ENCODE results near the gene AMDHD1.

Gene AMDHD1

GRCh38 chr12:95943330-95943842 lies at the start of gene AMDHD1:
Gene AMDHD1 (plus strand): TSS chr12:95943331. CDS start chr12:95943399, 68 bp downstream.
- no peak for DNase-seq (ENCODE audit: low read depth, low spot score)
- H3K4me3 ChIP-seq, result peak within 1 kb of the TSS; percentile 92
- H3K9me3 ChIP-seq (ENCODE audit: low read depth, low read length), result no peaks in the 10 kb centered on the region
- H3K36me3 ChIP-seq (ENCODE audit: insufficient read depth, low read length), result no peaks in the 10 kb centered on the region
- no peak; the same call in 1 of the 2 replicates for TF ChIP-seq POLR2AphosphoS5 (IDR thresholded peaks at IDR 0.05; ENCODE audit: borderline replicate concordance, low read depth, low read length)
- no peak for TF ChIP-seq FOXP2 (optimal IDR thresholded peaks at IDR 0.05; ENCODE audit: control extremely low read depth, extremely low read length, insufficient read depth)
- no peak for TF ChIP-seq EZH2 (IDR thresholded peaks at IDR 0.05)
- peak within 1 kb of the TSS; percentile 92 for H3K9ac ChIP-seq (ENCODE audit: insufficient read length)
- H3K27ac ChIP-seq, result no peak within 1 kb of the TSS

- TF ChIP-seq FOXP2 (optimal IDR thresholded peaks at IDR 0.05; ENCODE audit: control extremely low read depth, extremely low read length, insufficient read depth), result no peak
- no peak for TF ChIP-seq POLR2AphosphoS5 (IDR thresholded peaks at IDR 0.05; ENCODE audit: borderline replicate concordance, low read depth, low read length)
- TF ChIP-seq EZH2 (IDR thresholded peaks at IDR 0.05), result no peak
- no peak overlapping the region for H3K27ac ChIP-seq
Observed at GRCh38 chr12:95896846-95897245, 46.3 kb upstream of the AMDHD1 start.

GRCh38 chr12:95898081-95898480 lies 45.0 kb upstream of the AMDHD1 start:
- H3K9me3 ChIP-seq (ENCODE audit: low read depth, low read length), result no peaks in the 10 kb centered on the region
- no peak overlapping the region for H3K9ac ChIP-seq (ENCODE audit: insufficient read length)
- no peak overlapping the region for H3K27ac ChIP-seq
- H3K4me3 ChIP-seq, result no peak overlapping the region
- no peaks in the 10 kb centered on the region for H3K36me3 ChIP-seq (ENCODE audit: insufficient read depth, low read length)
- TF ChIP-seq FOXP2 (optimal IDR thresholded peaks at IDR 0.05; ENCODE audit: control extremely low read depth, extremely low read length, insufficient read depth) (no peak), EZH2 (IDR thresholded peaks at IDR 0.05) (no peak), POLR2AphosphoS5 (IDR thresholded peaks at IDR 0.05; ENCODE audit: borderline replicate concordance, low read depth, low read length) (no peak)
- no peak for DNase-seq (ENCODE audit: low read depth, low spot score)

More at GRCh38 chr12:95896846-95897245, 46.3 kb upstream of the AMDHD1 start:
- no peak for DNase-seq (ENCODE audit: low read depth, low spot score)
- Histone ChIP-seq H3K9ac (ENCODE audit: insufficient read length) (no peak overlapping the region), H3K9me3 (ENCODE audit: low read depth, low read length) (no peaks in the 10 kb centered on the region), H3K36me3 (ENCODE audit: insufficient read depth, low read length) (no peaks in the 10 kb centered on the region), H3K4me3 (no peak overlapping the region)

- H3K9me3 ChIP-seq (ENCODE audit: low read depth, low read length), result no peaks in the 10 kb centered on the region
- H3K9ac ChIP-seq (ENCODE audit: insufficient read length), result no peak overlapping the region
- no peak overlapping the region for H3K27ac ChIP-seq
- H3K36me3 ChIP-seq (ENCODE audit: insufficient read depth, low read length), result no peaks in the 10 kb centered on the region
- TF ChIP-seq POLR2AphosphoS5 (IDR thresholded peaks at IDR 0.05; ENCODE audit: borderline replicate concordance, low read depth, low read length) (no peak), FOXP2 (optimal IDR thresholded peaks at IDR 0.05; ENCODE audit: control extremely low read depth, extremely low read length, insufficient read depth) (no peak)
- no peak overlapping the region for H3K4me3 ChIP-seq
- DNase-seq (ENCODE audit: low read depth, low spot score), result no peak
Observed at GRCh38 chr12:95908573-95908972, 34.6 kb upstream of the AMDHD1 start.

- Histone ChIP-seq H3K4me3 (no peak overlapping the region), H3K27ac (no peak overlapping the region), H3K36me3 (ENCODE audit: insufficient read depth, low read length) (no peaks in the 10 kb centered on the region), H3K9ac (ENCODE audit: insufficient read length) (no peak overlapping the region), H3K9me3 (ENCODE audit: low read depth, low read length) (no peaks in the 10 kb centered on the region)
- TF ChIP-seq EZH2 (IDR thresholded peaks at IDR 0.05) (no peak), FOXP2 (optimal IDR thresholded peaks at IDR 0.05; ENCODE audit: control extremely low read depth, extremely low read length, insufficient read depth) (no peak), POLR2AphosphoS5 (IDR thresholded peaks at IDR 0.05; ENCODE audit: borderline replicate concordance, low read depth, low read length) (no peak)
- DNase-seq (ENCODE audit: low read depth, low spot score), result no peak
Observed at GRCh38 chr12:95909871-95910270, 33.3 kb upstream of the AMDHD1 start.

- DNase-seq (ENCODE audit: low read depth, low spot score), result no peak
- no peak for TF ChIP-seq EZH2 (IDR thresholded peaks at IDR 0.05)
- TF ChIP-seq FOXP2 (optimal IDR thresholded peaks at IDR 0.05; ENCODE audit: control extremely low read depth, extremely low read length, insufficient read depth), result no peak
- no peak for TF ChIP-seq POLR2AphosphoS5 (IDR thresholded peaks at IDR 0.05; ENCODE audit: borderline replicate concordance, low read depth, low read length)
- no peak overlapping the region for H3K9ac ChIP-seq (ENCODE audit: insufficient read length)
- H3K4me3 ChIP-seq, result no peak overlapping the region
- H3K27ac ChIP-seq, result no peak overlapping the region
- no peaks in the 10 kb centered on the region for H3K9me3 ChIP-seq (ENCODE audit: low read depth, low read length)
- H3K36me3 ChIP-seq (ENCODE audit: insufficient read depth, low read length), result no peaks in the 10 kb centered on the region
Observed at GRCh38 chr12:95918194-95918993, 24.7 kb upstream of the AMDHD1 start.

- H3K4me3 ChIP-seq, result no peak overlapping the region
- no peak overlapping the region for H3K9ac ChIP-seq (ENCODE audit: insufficient read length)
Observed at GRCh38 chr12:95919110-95919509, 24.0 kb upstream of the AMDHD1 start.

GRCh38 chr12:95922231-95922630 lies 20.9 kb upstream of the AMDHD1 start:
- TF ChIP-seq POLR2AphosphoS5 (IDR thresholded peaks at IDR 0.05; ENCODE audit: borderline replicate concordance, low read depth, low read length) (no peak), FOXP2 (optimal IDR thresholded peaks at IDR 0.05; ENCODE audit: control extremely low read depth, extremely low read length, insufficient read depth) (no peak), EZH2 (IDR thresholded peaks at IDR 0.05) (no peak)
- Histone ChIP-seq H3K4me3 (no peak overlapping the region), H3K9me3 (ENCODE audit: low read depth, low read length) (no peaks in the 10 kb centered on the region), H3K27ac (no peak overlapping the region), H3K9ac (ENCODE audit: insufficient read length) (no peak overlapping the region), H3K36me3 (ENCODE audit: insufficient read depth, low read length) (no peaks in the 10 kb centered on the region)
- DNase-seq (ENCODE audit: low read depth, low spot score), result no peak

More at GRCh38 chr12:95919110-95919509, 24.0 kb upstream of the AMDHD1 start:
- H3K27ac ChIP-seq, result no peak overlapping the region
- DNase-seq (ENCODE audit: low read depth, low spot score), result no peak
- H3K9me3 ChIP-seq (ENCODE audit: low read depth, low read length), result no peaks in the 10 kb centered on the region
- no peaks in the 10 kb centered on the region for H3K36me3 ChIP-seq (ENCODE audit: insufficient read depth, low read length)
- TF ChIP-seq FOXP2 (optimal IDR thresholded peaks at IDR 0.05; ENCODE audit: control extremely low read depth, extremely low read length, insufficient read depth) (no peak), POLR2AphosphoS5 (IDR thresholded peaks at IDR 0.05; ENCODE audit: borderline replicate concordance, low read depth, low read length) (no peak), EZH2 (IDR thresholded peaks at IDR 0.05) (no peak)
